ENCODE data around the gene ATP1A2. TPM values are rescaled to one million over a fixed set of nuclear protein-coding genes. Genes with fewer than 3 reads are reported as not detected.

ATP1A2 gene
- total RNA-seq, 1 donor from 2014 or later: 0.76 TPM

GRCh38 chr1:160186729-160187128, 71.2 kb downstream of the ATP1A2 start:
- TF ChIP-seq CTCF (IDR thresholded peaks at IDR 0.05; ENCODE audit: unreplicated experiment): no peak
- H3K4me1 Mint-ChIP-seq: peaks cover 6% of the 10 kb centered on the region
- no peaks in the 10 kb centered on the region for H3K27me3 Mint-ChIP-seq (ENCODE audit: low read depth)

GRCh38 chr1:160187407-160187806, 71.8 kb downstream of the ATP1A2 start:
- H3K9me3 Mint-ChIP-seq: no peaks in the 10 kb centered on the region
- no peaks in the 10 kb centered on the region for H3K27me3 Mint-ChIP-seq (ENCODE audit: low read depth)
- no peak for DNase-seq (ENCODE audit: low spot score in 2 of 2, unreplicated experiment in 2 of 2)
- H3K36me3 Mint-ChIP-seq: no peaks in the 10 kb centered on the region
- H3K27ac Mint-ChIP-seq: no peak overlapping the region
- TF ChIP-seq CTCF (IDR thresholded peaks at IDR 0.05; ENCODE audit: unreplicated experiment): no peak
- no peak overlapping the region for H3K4me3 Mint-ChIP-seq
- H3K4me1 Mint-ChIP-seq: peaks cover 7% of the 10 kb centered on the region

More at GRCh38 chr1:160186729-160187128, 71.2 kb downstream of the ATP1A2 start:
- H3K4me3 Mint-ChIP-seq: no peak overlapping the region
- no peak overlapping the region for H3K27ac Mint-ChIP-seq
- no peak for DNase-seq (ENCODE audit: low spot score in 2 of 2, unreplicated experiment in 2 of 2)
- H3K9me3 Mint-ChIP-seq: no peaks in the 10 kb centered on the region
- no peaks in the 10 kb centered on the region for H3K36me3 Mint-ChIP-seq

- Mint-ChIP-seq H3K27me3 (ENCODE audit: low read depth) (no peaks in the 10 kb centered on the region), H3K27ac (no peak overlapping the region), H3K4me1 (peaks cover 9% of the 10 kb centered on the region), H3K36me3 (no peaks in the 10 kb centered on the region), H3K4me3 (no peak overlapping the region), H3K9me3 (no peaks in the 10 kb centered on the region)
- no peak for DNase-seq (ENCODE audit: low spot score in 2 of 2, unreplicated experiment in 2 of 2)
- no peak for TF ChIP-seq CTCF (IDR thresholded peaks at IDR 0.05; ENCODE audit: unreplicated experiment)
These were observed 72.8 kb downstream of the ATP1A2 start for GRCh38 chr1:160188341-160188740.

GRCh38 chr1:160189649-160190625, 74.4 kb downstream of the ATP1A2 start, which contains the start of gene CASQ1:
TSS of gene CASQ1 (plus strand) at chr1:160190575. CDS start at chr1:160190752, 177 bp downstream.
- Mint-ChIP-seq H3K27me3 (ENCODE audit: low read depth) (no peaks in the 10 kb centered on the region), H3K9me3 (no peaks in the 10 kb centered on the region), H3K4me3 (no peak within 1 kb of the TSS), H3K36me3 (no peaks in the 10 kb centered on the region), H3K4me1 (peaks cover 9% of the 10 kb centered on the region), H3K27ac (no peak within 1 kb of the TSS)
- DNase-seq (ENCODE audit: low spot score in 2 of 2, unreplicated experiment in 2 of 2): no peak
- TF ChIP-seq CTCF (IDR thresholded peaks at IDR 0.05; ENCODE audit: unreplicated experiment): no peak

- no peak for DNase-seq (ENCODE audit: low spot score in 2 of 2, unreplicated experiment in 2 of 2)
- Mint-ChIP-seq H3K4me3 (no peak overlapping the region), H3K9me3 (no peaks in the 10 kb centered on the region), H3K27me3 (ENCODE audit: low read depth) (no peaks in the 10 kb centered on the region), H3K36me3 (no peaks in the 10 kb centered on the region), H3K27ac (no peak overlapping the region), H3K4me1 (peaks cover 9% of the 10 kb centered on the region)
- TF ChIP-seq CTCF (IDR thresholded peaks at IDR 0.05; ENCODE audit: unreplicated experiment): no peak
These were observed 76.2 kb downstream of the ATP1A2 start for GRCh38 chr1:160191756-160192155.

All from mesothelial cell of epicardium (in vitro differentiated cells).